ENCODE results near the gene REELD1.

REELD1 gene

GRCh38 chr4:146271466-146271865 lies 57.1 kb downstream of the REELD1 start:
- no peak for DNase-seq

- no peak for DNase-seq
These were observed 59.0 kb downstream of the REELD1 start for GRCh38 chr4:146273204-146273901.

- no peak for DNase-seq
These were observed 60.4 kb downstream of the REELD1 start for GRCh38 chr4:146274774-146275173.

- DNase-seq = no peak
These were observed 61.0 kb downstream of the REELD1 start for GRCh38 chr4:146275370-146275769.

- no peak for DNase-seq
These were observed 64.6 kb downstream of the REELD1 start for GRCh38 chr4:146278986-146279385.
